ENCODE data around the gene KCNH8. TPM values are rescaled to one million over a fixed set of nuclear protein-coding genes. Genes with fewer than 3 reads are reported as not detected.

The KCNH8 gene
- total and polyA plus RNA-seq, 2 donors (not counting 1 experiment from before 2014, with no cell fraction given): under 0.01 TPM; not detected in 1

DNA sequence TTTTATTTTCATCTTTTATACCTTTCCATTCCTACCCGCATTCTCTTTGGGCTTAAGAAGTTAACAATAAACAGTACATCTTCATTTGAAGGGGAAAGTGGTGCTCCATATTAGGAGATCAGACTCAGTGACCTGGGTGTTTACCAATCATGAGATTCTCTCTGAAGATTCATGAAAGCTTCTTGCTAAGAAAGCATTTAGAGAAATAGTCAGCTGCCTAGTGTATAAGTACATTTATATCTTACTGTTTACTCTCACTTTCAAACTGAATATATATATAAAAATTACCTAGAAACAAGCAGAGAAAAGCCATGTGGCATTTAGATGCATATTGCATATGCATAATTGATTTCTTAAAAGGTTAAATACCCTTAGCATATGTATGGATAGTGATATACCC lies 100.5 kb downstream of the KCNH8 start:
- no peaks in the 10 kb centered on the region for H3K9me3 ChIP-seq (ENCODE audit: control insufficient read depth, insufficient read depth, low read depth, low read length)
- H3K36me3 ChIP-seq (ENCODE audit: control insufficient read depth, insufficient read depth, low read length): no peaks in the 10 kb centered on the region
- H3K79me2 ChIP-seq (ENCODE audit: control insufficient read depth, insufficient read depth, low read length): no peaks in the 10 kb centered on the region
- no peak overlapping the region for H3K27ac ChIP-seq (ENCODE audit: insufficient read depth, low read length)
- no peak overlapping the region for H2AFZ ChIP-seq (ENCODE audit: low read length)
- no peak overlapping the region for H3K9ac ChIP-seq (ENCODE audit: insufficient read depth, low read length)
- no peaks in the 10 kb centered on the region for H4K20me1 ChIP-seq (ENCODE audit: control insufficient read depth, extremely low read depth, insufficient read depth, low read length)
- H3K4me3 ChIP-seq (replicated peaks in 1 of 4; ENCODE audit: control extremely low read depth in 1 of 4, insufficient read depth in 1 of 4, low read depth in 3 of 4, low read length in 4 of 4): no peak overlapping the region
- no peak overlapping the region for H3K4me2 ChIP-seq (ENCODE audit: extremely low read depth, insufficient read depth, low read length)
- no peak for DNase-seq (ENCODE audit: low read depth in 2 of 2)
- no peaks in the 10 kb centered on the region for H3K27me3 ChIP-seq (ENCODE audit: control insufficient read depth, insufficient read depth, low read length)
- no peaks in the 10 kb centered on the region for H3K4me1 ChIP-seq (ENCODE audit: control insufficient read depth, extremely low read depth, insufficient read depth, low read length)
- TF ChIP-seq EZH2 (IDR thresholded peaks at IDR 0.05; ENCODE audit: low read length, missing control alignments): no peak
- TF ChIP-seq, protein P1, sequence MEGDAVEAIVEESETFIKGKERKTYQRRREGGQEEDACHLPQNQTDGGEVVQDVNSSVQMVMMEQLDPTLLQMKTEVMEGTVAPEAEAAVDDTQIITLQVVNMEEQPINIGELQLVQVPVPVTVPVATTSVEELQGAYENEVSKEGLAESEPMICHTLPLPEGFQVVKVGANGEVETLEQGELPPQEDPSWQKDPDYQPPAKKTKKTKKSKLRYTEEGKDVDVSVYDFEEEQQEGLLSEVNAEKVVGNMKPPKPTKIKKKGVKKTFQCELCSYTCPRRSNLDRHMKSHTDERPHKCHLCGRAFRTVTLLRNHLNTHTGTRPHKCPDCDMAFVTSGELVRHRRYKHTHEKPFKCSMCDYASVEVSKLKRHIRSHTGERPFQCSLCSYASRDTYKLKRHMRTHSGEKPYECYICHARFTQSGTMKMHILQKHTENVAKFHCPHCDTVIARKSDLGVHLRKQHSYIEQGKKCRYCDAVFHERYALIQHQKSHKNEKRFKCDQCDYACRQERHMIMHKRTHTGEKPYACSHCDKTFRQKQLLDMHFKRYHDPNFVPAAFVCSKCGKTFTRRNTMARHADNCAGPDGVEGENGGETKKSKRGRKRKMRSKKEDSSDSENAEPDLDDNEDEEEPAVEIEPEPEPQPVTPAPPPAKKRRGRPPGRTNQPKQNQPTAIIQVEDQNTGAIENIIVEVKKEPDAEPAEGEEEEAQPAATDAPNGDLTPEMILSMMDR (conservative IDR thresholded peaks at IDR 0.05 in 1 of 2, IDR thresholded peaks at IDR 0.05 in 1 of 2; ENCODE audit: low read depth in 1 of 2, low read length in 2 of 2): no peak

DNA sequence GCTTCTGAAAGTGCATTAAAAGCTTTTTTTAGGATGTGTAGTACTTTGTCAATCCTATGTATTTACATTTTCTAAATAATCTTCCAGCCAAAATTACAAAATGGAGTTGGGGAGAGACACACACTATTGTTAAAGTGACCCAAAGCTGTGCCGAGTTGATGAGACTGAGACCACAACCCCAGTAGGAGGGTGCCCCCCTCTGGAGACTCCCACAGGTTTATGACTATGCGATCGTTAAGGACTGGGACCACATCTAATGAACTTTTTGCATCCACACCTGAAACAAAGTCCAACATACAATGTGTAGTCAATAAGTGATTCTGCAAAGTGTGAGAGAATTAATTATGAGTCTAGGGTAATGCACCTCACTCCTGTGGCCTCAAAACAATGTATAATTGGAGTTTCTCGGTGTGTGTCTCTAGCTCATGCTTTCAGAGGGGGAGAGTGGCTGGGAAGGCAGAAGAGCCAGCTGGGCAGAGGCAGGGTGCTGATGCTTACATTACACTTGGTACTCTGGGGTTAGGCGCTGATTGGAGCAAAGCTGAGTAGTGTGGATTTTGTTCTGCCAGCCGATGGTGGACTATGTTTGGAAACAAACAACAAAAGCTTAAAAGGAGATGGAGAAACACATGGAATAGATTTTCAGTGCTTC lies 102.8 kb downstream of the KCNH8 start:
- no peaks in the 10 kb centered on the region for H4K20me1 ChIP-seq (ENCODE audit: control insufficient read depth, extremely low read depth, insufficient read depth, low read length)
- no peak for TF ChIP-seq EZH2 (IDR thresholded peaks at IDR 0.05; ENCODE audit: low read length, missing control alignments)
- TF ChIP-seq, protein P1 (conservative IDR thresholded peaks at IDR 0.05 in 1 of 2, IDR thresholded peaks at IDR 0.05 in 1 of 2; ENCODE audit: low read depth in 1 of 2, low read length in 2 of 2): no peak
- no peaks in the 10 kb centered on the region for H3K79me2 ChIP-seq (ENCODE audit: control insufficient read depth, insufficient read depth, low read length)
- no peak overlapping the region for H3K27ac ChIP-seq (ENCODE audit: insufficient read depth, low read length)
- H3K36me3 ChIP-seq (ENCODE audit: control insufficient read depth, insufficient read depth, low read length): no peaks in the 10 kb centered on the region
- H2AFZ ChIP-seq (ENCODE audit: low read length): no peak overlapping the region
- H3K9ac ChIP-seq (ENCODE audit: insufficient read depth, low read length): no peak overlapping the region
- no peak overlapping the region for H3K4me3 ChIP-seq (replicated peaks in 1 of 4; ENCODE audit: control extremely low read depth in 1 of 4, insufficient read depth in 1 of 4, low read depth in 3 of 4, low read length in 4 of 4)
- H3K4me2 ChIP-seq (ENCODE audit: extremely low read depth, insufficient read depth, low read length): no peak overlapping the region
- H3K27me3 ChIP-seq (ENCODE audit: control insufficient read depth, insufficient read depth, low read length): no peaks in the 10 kb centered on the region
- no peaks in the 10 kb centered on the region for H3K9me3 ChIP-seq (ENCODE audit: control insufficient read depth, insufficient read depth, low read depth, low read length)
- DNase-seq (ENCODE audit: low read depth in 2 of 2): no peak
- H3K4me1 ChIP-seq (ENCODE audit: control insufficient read depth, extremely low read depth, insufficient read depth, low read length): no peaks in the 10 kb centered on the region

DNA sequence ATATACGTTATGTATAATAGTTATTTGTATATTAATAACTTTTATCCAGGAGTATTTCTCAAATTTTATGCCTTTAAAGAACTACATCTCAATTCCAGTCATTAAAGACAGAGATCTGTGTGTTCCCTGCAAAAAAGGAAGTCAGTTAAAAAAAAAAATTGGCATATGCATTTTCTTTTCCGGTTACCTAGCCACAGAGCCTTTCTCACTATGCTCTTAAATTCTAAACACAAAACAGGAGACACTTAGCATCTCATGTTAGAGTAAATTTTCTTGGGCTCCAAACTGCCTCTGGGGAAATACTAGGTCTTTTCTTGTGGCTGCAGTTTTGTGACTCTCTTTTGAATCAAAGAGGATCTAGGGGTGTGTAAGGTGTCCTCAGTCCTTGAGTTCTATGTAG lies 105.9 kb downstream of the KCNH8 start:
- no peaks in the 10 kb centered on the region for H3K27me3 ChIP-seq (ENCODE audit: control insufficient read depth, insufficient read depth, low read length)
- H4K20me1 ChIP-seq (ENCODE audit: control insufficient read depth, extremely low read depth, insufficient read depth, low read length): no peaks in the 10 kb centered on the region
- H3K4me1 ChIP-seq (ENCODE audit: control insufficient read depth, extremely low read depth, insufficient read depth, low read length): no peaks in the 10 kb centered on the region
- no peak overlapping the region for H2AFZ ChIP-seq (ENCODE audit: low read length)
- H3K9me3 ChIP-seq (ENCODE audit: control insufficient read depth, insufficient read depth, low read depth, low read length): no peaks in the 10 kb centered on the region
- no peak overlapping the region for H3K27ac ChIP-seq (ENCODE audit: insufficient read depth, low read length)
- TF ChIP-seq, protein P1 (conservative IDR thresholded peaks at IDR 0.05 in 1 of 2, IDR thresholded peaks at IDR 0.05 in 1 of 2; ENCODE audit: low read depth in 1 of 2, low read length in 2 of 2): no peak
- TF ChIP-seq EZH2 (IDR thresholded peaks at IDR 0.05; ENCODE audit: low read length, missing control alignments): no peak
- no peak overlapping the region for H3K4me2 ChIP-seq (ENCODE audit: extremely low read depth, insufficient read depth, low read length)
- DNase-seq (ENCODE audit: low read depth in 2 of 2): no peak
- no peak overlapping the region for H3K9ac ChIP-seq (ENCODE audit: insufficient read depth, low read length)
- no peaks in the 10 kb centered on the region for H3K36me3 ChIP-seq (ENCODE audit: control insufficient read depth, insufficient read depth, low read length)
- H3K4me3 ChIP-seq (replicated peaks in 1 of 4; ENCODE audit: control extremely low read depth in 1 of 4, insufficient read depth in 1 of 4, low read depth in 3 of 4, low read length in 4 of 4): no peak overlapping the region
- H3K79me2 ChIP-seq (ENCODE audit: control insufficient read depth, insufficient read depth, low read length): no peaks in the 10 kb centered on the region

Measured in fibroblast of lung (primary cell).